GM12878 (cell line): ENCODE results near the gene TCN1. TPM values are rescaled to one million over a fixed set of nuclear protein-coding genes. Genes with fewer than 3 reads are reported as not detected.

Experiments
- ATAC-seq: fragments of 200-7000 bp; cut with Tn5 transposase; 3 replicates; pipeline ENCODE4 v1.9.1; 2020; ENCODE audit warnings: mild to moderate bottlenecking, moderate library complexity
- BruUV-seq: library from RNA; stranded (reverse); fragments of 400-500 nt; replicated peaks from 2 replicates; lab custom pipeline; 2021; lab: Mats Ljungman, UMichigan
- CTCF ChIA-PET: fragments of 300-600 bp; sonication (Branson Sonifier 250); formaldehyde crosslinking; extraction: SDS; loops from one replicate; lab custom pipeline; 2021; ENCODE audit warnings: inconsistent platforms; lab: Yijun Ruan, JAX
- POLR2A ChIA-PET: fragments of 350-600 bp; formaldehyde crosslinking; extraction: SDS; loops from one replicate; lab custom pipeline; 2021; ENCODE audit warnings: inconsistent platforms; lab: Charles Lee
- RAD21 ChIA-PET: fragments of 300-600 bp; sonication (Branson Sonifier 250); formaldehyde crosslinking; loops from one replicate; lab custom pipeline; 2023; ENCODE audit warnings: antibody characterized with exemption; ENCODE audit not compliant: unreplicated experiment; lab: Charles Lee
- SMC1A ChIA-PET: fragments of 300-600 bp; sonication (Branson Sonifier 250); formaldehyde crosslinking; loops from one replicate; lab custom pipeline; 2023; ENCODE audit not compliant: unreplicated experiment, uncharacterized antibody; lab: Charles Lee
- DNase-seq: peaks from one replicate; pipeline ENCODE4 v3.0.0-alpha.2; 2011; ENCODE audit warnings: low read depth, low spot score
- FAIRE-seq: peaks from 3 replicates; lab custom pipeline; 2011; peaks lifted over from hg19 to GRCh38; lab: Jason Lieb, UNC
- H2AFZ ChIP-seq: 2 replicates; pipeline ENCODE4 v1.6.0; 2011; ENCODE audit warnings: low read depth, low read length, control low read depth; ENCODE audit not compliant: control insufficient read depth
- H3K27ac ChIP-seq: 2 replicates; pipeline ENCODE4 v1.5.1; 2011; ENCODE audit warnings: control low read depth; ENCODE audit not compliant: control insufficient read depth, insufficient read depth
- H3K27me3 ChIP-seq, 2 experiments: replicated peaks in 1 of 2; 2 replicates each; pipeline versions ENCODE4 v1.6.0 to v1.6.1; 2011; ENCODE audit warnings: low read length in 1 of 2; ENCODE audit not compliant: control insufficient read depth in 2 of 2, insufficient read depth in 2 of 2
- H3K36me3 ChIP-seq, 2 experiments: 2 replicates each; pipeline ENCODE4 v1.5.1; 2011; ENCODE audit warnings: low read length in 1 of 2; ENCODE audit not compliant: control insufficient read depth in 2 of 2, insufficient read depth in 2 of 2
- H3K4me1 ChIP-seq: 2 replicates; pipeline ENCODE4 v1.6.1; 2011; ENCODE audit warnings: mild to moderate bottlenecking, low read length, moderate library complexity, mixed read lengths; ENCODE audit not compliant: control insufficient read depth, insufficient read depth
- H3K4me2 ChIP-seq: 2 replicates; pipeline ENCODE4 v1.6.0; 2011; ENCODE audit warnings: control low read depth; ENCODE audit not compliant: control insufficient read depth, insufficient read depth
- H3K4me3 ChIP-seq: fragments of 200-600 bp; sonication (generic); 2 replicates; pipeline ENCODE4 v1.5.1; 2016
- H3K79me2 ChIP-seq: 2 replicates; pipeline ENCODE4 v1.6.0; 2011; ENCODE audit warnings: low read length; ENCODE audit not compliant: control insufficient read depth, insufficient read depth
- H3K9ac ChIP-seq: 2 replicates; pipeline ENCODE4 v1.8.0; 2011; ENCODE audit warnings: low read length, control low read depth, mixed read lengths; ENCODE audit not compliant: control insufficient read depth, insufficient read depth
- H3K9me3 ChIP-seq: replicated peaks from 3 replicates; pipeline ENCODE4 v1.5.1; 2011; ENCODE audit warnings: mild to moderate bottlenecking, low read length; ENCODE audit not compliant: control insufficient read depth, insufficient read depth
- H4K20me1 ChIP-seq: 2 replicates; pipeline ENCODE4 v1.6.0; 2011; ENCODE audit not compliant: control insufficient read depth, insufficient read depth
- BRCA1 ChIP-seq: IDR thresholded peaks from 2 replicates; pipeline ENCODE4 v1.6.1; 2011; ENCODE audit warnings: low read depth, low read length, improper control_type of control experiment
- EZH2 ChIP-seq: IDR thresholded peaks from 2 replicates; pipeline ENCODE4 v1.6.1; 2012; ENCODE audit warnings: low read depth, mild to moderate bottlenecking, control low read depth, inconsistent platforms, low read length, borderline replicate concordance; ENCODE audit not compliant: control insufficient read depth
- MTA2 ChIP-seq: fragments of 450-650 bp; IDR thresholded peaks from 2 replicates; pipeline ENCODE4 v1.6.1; 2016; ENCODE audit warnings: low read depth, mild to moderate bottlenecking, moderate library complexity
- MYC ChIP-seq: IDR thresholded peaks from 2 replicates; pipeline ENCODE4 v1.6.1; 2011; ENCODE audit warnings: mild to moderate bottlenecking, low read length, moderate library complexity, inconsistent platforms; ENCODE audit not compliant: insufficient read depth, insufficient replicate concordance, insufficient read length, severe bottlenecking
- NFXL1 ChIP-seq: fragments of 450-650 bp; IDR thresholded peaks from 2 replicates; pipeline ENCODE4 v1.6.1; 2017; ENCODE audit warnings: antibody characterized with exemption, mild to moderate bottlenecking, borderline replicate concordance
- SIX5 ChIP-seq: IDR thresholded peaks from 2 replicates; pipeline ENCODE4 v1.6.1; 2011; ENCODE audit warnings: mild to moderate bottlenecking, low read depth, low read length, moderate library complexity; ENCODE audit not compliant: severe bottlenecking
- SKIL ChIP-seq: fragments of 450-650 bp; IDR thresholded peaks from 2 replicates; pipeline ENCODE4 v1.6.1; 2017; ENCODE audit warnings: mild to moderate bottlenecking, low read depth, inconsistent platforms; ENCODE audit not compliant: poor library complexity, severe bottlenecking
- STAT3 ChIP-seq: IDR thresholded peaks from 2 replicates; pipeline ENCODE4 v1.6.1; 2011; ENCODE audit warnings: low read depth, low read length, improper control_type of control experiment
- ZBTB11 ChIP-seq: fragments of 450-650 bp; formaldehyde crosslinking; IDR thresholded peaks from 2 replicates; pipeline ENCODE4 v1.5.0; 2022; ENCODE audit warnings: mild to moderate bottlenecking, missing genetic modification characterization
- ZBTB40 ChIP-seq: fragments of 450-650 bp; IDR thresholded peaks from 2 replicates; pipeline ENCODE4 v1.6.1; 2016; ENCODE audit warnings: mild to moderate bottlenecking, moderate library complexity, borderline replicate concordance
- ZNF207 ChIP-seq: fragments of 450-650 bp; IDR thresholded peaks from 2 replicates; pipeline ENCODE4 v1.6.1; 2014; ENCODE audit warnings: antibody characterized with exemption, mild to moderate bottlenecking, borderline replicate concordance
- WGBS: methylation state at CpG from one replicate; pipeline ENCODE4 v1.1.6; 2016; ENCODE audit warnings: low lambda C conversion rate; ENCODE audit not compliant: insufficient replicate concordance, insufficient coverage; ENCODE audit errors: missing lambda C conversion rate; 5-methylcytosine and 5-hydroxymethylcytosine counted together
- in situ Hi-C: fragments of 300-500 bp; cut with MboI; formaldehyde crosslinking; loops from 9 replicates; pipeline ENCODE4 v1.14.3; 2018; ENCODE audit warnings: mixed read lengths
- intact Hi-C: fragments of 100-400 bp; cut with micrococcal nuclease; formaldehyde crosslinking; loops from one replicate; pipeline ENCODE4 v1.14.2; 2022; ENCODE audit not compliant: unreplicated experiment
- polyA plus RNA-seq, 11 experiments: library from polyadenylated mRNA; depleted of rRNA in 4 of 11; unstranded in 6 of 11; stranded (reverse) in 5 of 11; fragments of >200 nt; fragmentation: Nextera tagmentation in 4 of 11; fragmentation: Illumina TruSeq in 1 of 11; extraction: Ambion mirVana in 4 of 11; extraction: Trizol in 1 of 11; gene quantifications; 1 replicate in 1 of 11; 2 replicates in 10 of 11; pipeline versions ENCODE4 v1.2.1 to v1.2.3, GENCODE V29; 2011 to 2016; ENCODE audit warnings: inconsistent platforms in 2 of 11, missing spikeins in 2 of 11, low read depth in 1 of 11
- total RNA-seq, 4 experiments: library from RNA; depleted of rRNA in 3 of 4; stranded (reverse); fragments of >200 nt in 3 of 4; fragmentation: Illumina TruSeq in 1 of 4; extraction: Trizol in 1 of 4; gene quantifications; 2 replicates each; pipeline versions ENCODE4 v1.2.1 to v1.2.3, GENCODE V29; 2013 to 2021

Gene TCN1
- total and polyA plus RNA-seq, 10 of the 15 experiments (the other 5 are each of a cell fraction or from before 2014, with no cell fraction given), result not detected

- DNase-seq, result no peak
- 60% methylated on average over 2 of the region's 2 CpGs for WGBS
- ChIA-PET CTCF (interaction anchor here (1.8 kb wide), 1 partner anchor 439 kb away, joined by 6 read pairs; no protein-coding TSS in a partner anchor), POLR2A (no interaction called here), SMC1A (no interaction called here), RAD21 (no interaction called here)
- ATAC-seq, result no peak
- H3K4me1 ChIP-seq, result no peaks in the 10 kb centered on the region; the same call in 1 of the 2 replicates
- intact Hi-C loops, result loop anchor here (5.0 kb wide), 2 partner anchors 145 to 255 kb away; partner anchors contain the start of gene PATL1
- no peaks in the 10 kb centered on the region for H3K27me3 ChIP-seq
- no peaks in the 10 kb centered on the region for H4K20me1 ChIP-seq
- peaks cover 12% of the 10 kb centered on the region for H3K79me2 ChIP-seq
- no peak overlapping the region for H3K27ac ChIP-seq
- in situ Hi-C loops, result no loop called here
- no peak for FAIRE-seq
- H3K4me3 ChIP-seq, result no peak overlapping the region
- no peak overlapping the region for H3K4me2 ChIP-seq
- H3K9me3 ChIP-seq, result no peaks in the 10 kb centered on the region
- peaks cover 0 to 5% of the 10 kb centered on the region in 2 experiments; a peak in 2 of 4 replicates for H3K36me3 ChIP-seq
- TF ChIP-seq ZBTB11 (CRISPR knock-in tag), result no peak
- TF ChIP-seq EZH2, result no peak
- no peak for TF ChIP-seq MYC
- no peak for TF ChIP-seq ZBTB40
- no peak for TF ChIP-seq MTA2
- no peak for TF ChIP-seq SKIL
- TF ChIP-seq BRCA1, result no peak
- no peak for TF ChIP-seq NFXL1
- TF ChIP-seq STAT3, result no peak
- no peak for TF ChIP-seq ZNF207
- TF ChIP-seq SIX5, result no peak
- no peak overlapping the region for H3K9ac ChIP-seq
- no TSS peak for BruUV-seq
- no peak overlapping the region for H2AFZ ChIP-seq
Measured at GRCh38 chr11:59812220-59812619, 54.1 kb downstream of the TCN1 start.
